Stimulated activated CD4-positive, alpha-beta T cell treated with anti-CD3 and anti-CD28 coated beads, Interleukin-12 subunit alpha, Interleukin-12 subunit beta, amount 100 ng/mL, for 4 hours (primary cell): Measurements from ENCODE around the gene RPP30.

Experiments used
- DNase-seq: peaks from one replicate; pipeline ENCODE4 v3.0.0-alpha.2; 2020

Gene RPP30

DNA sequence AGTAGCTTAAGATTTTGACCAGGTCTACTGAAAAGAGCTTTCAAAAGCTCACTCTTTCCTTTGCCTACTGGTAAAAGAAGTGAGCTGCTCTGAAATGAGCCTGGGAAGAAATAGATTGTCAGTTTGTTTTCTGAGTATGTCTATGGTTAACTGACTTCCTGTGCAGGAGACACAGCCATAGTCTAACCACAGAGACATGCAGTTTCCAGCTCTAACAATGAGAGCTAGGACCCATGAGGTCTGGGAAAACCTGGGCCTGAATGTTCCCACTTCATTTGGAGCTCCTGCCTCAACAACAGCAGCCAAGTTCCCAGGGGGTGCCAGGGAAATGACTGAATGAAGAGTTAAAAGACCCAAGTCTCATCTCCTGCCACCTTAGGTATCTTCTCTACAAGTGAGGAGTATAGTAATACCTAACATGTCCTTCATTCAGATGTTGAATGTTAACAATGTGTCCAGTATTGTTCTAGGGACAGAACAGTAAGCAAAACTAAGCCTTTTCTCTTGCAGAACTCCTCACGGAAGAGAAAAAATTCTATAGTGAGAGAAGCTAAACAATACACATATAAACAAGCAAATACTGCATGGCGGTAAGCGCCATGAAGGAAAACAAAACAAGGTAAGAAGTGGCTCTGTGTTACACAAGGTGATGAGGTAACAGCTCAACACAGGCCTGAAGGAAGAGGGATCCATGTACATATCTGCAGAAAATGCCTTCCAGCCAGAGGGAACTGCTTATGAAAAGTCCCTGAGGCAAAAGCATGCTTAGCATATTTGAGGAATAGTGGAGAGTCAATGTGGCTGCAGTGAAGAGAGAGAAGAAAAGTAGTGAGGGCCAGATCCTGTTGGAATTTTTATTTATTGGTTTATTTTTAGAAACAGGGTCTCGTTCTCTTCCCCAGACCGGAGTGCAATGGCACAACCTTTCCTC lies 75.5 kb downstream of the RPP30 start:
- no peak for DNase-seq
